ENCODE data around the gene DLK2.

DNA sequence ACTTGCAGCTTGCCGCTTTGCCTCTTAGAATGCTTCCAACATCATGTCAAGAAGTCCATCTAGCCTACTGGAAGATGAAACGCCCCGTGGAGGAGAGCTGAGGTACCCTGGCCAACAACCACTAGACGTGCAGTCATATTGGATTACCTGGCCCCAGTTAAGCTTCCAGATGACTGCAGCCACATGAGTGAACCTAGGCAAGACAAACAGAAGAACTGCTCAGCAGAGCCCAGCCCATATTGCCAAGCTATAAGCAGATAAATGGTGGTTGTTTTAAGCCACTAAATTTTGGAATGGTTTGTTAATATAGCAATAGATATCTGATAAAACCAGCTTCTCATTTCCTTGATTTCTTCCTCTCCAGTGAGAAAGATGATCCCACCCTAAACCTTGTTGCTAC, 4.7 kb upstream of the DLK2 start:
- TF ChIP-seq, protein P1, sequence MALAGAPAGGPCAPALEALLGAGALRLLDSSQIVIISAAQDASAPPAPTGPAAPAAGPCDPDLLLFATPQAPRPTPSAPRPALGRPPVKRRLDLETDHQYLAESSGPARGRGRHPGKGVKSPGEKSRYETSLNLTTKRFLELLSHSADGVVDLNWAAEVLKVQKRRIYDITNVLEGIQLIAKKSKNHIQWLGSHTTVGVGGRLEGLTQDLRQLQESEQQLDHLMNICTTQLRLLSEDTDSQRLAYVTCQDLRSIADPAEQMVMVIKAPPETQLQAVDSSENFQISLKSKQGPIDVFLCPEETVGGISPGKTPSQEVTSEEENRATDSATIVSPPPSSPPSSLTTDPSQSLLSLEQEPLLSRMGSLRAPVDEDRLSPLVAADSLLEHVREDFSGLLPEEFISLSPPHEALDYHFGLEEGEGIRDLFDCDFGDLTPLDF (CRISPR knock-in tag; IDR thresholded peaks at IDR 0.05): no peak
- no peak for TF ChIP-seq ZNF423 (CRISPR knock-in tag; IDR thresholded peaks at IDR 0.05)
- TF ChIP-seq, protein P2, sequence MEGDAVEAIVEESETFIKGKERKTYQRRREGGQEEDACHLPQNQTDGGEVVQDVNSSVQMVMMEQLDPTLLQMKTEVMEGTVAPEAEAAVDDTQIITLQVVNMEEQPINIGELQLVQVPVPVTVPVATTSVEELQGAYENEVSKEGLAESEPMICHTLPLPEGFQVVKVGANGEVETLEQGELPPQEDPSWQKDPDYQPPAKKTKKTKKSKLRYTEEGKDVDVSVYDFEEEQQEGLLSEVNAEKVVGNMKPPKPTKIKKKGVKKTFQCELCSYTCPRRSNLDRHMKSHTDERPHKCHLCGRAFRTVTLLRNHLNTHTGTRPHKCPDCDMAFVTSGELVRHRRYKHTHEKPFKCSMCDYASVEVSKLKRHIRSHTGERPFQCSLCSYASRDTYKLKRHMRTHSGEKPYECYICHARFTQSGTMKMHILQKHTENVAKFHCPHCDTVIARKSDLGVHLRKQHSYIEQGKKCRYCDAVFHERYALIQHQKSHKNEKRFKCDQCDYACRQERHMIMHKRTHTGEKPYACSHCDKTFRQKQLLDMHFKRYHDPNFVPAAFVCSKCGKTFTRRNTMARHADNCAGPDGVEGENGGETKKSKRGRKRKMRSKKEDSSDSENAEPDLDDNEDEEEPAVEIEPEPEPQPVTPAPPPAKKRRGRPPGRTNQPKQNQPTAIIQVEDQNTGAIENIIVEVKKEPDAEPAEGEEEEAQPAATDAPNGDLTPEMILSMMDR (IDR thresholded peaks at IDR 0.05): no peak
- TF ChIP-seq ZNF232 (CRISPR knock-in tag; IDR thresholded peaks at IDR 0.05): no peak
- TF ChIP-seq, protein P3, sequence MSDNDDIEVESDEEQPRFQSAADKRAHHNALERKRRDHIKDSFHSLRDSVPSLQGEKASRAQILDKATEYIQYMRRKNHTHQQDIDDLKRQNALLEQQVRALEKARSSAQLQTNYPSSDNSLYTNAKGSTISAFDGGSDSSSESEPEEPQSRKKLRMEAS (CRISPR knock-in tag; IDR thresholded peaks at IDR 0.05): no peak
- no peak for TF ChIP-seq OVOL2 (CRISPR knock-in tag; IDR thresholded peaks at IDR 0.05; ENCODE audit: borderline replicate concordance)
- no peak for TF ChIP-seq CREB1 (CRISPR knock-in tag; IDR thresholded peaks at IDR 0.05)
- TF ChIP-seq, protein P4, sequence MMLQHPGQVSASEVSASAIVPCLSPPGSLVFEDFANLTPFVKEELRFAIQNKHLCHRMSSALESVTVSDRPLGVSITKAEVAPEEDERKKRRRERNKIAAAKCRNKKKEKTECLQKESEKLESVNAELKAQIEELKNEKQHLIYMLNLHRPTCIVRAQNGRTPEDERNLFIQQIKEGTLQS (CRISPR knock-in tag; conservative IDR thresholded peaks at IDR 0.05): no peak
- TF ChIP-seq, protein P5, sequence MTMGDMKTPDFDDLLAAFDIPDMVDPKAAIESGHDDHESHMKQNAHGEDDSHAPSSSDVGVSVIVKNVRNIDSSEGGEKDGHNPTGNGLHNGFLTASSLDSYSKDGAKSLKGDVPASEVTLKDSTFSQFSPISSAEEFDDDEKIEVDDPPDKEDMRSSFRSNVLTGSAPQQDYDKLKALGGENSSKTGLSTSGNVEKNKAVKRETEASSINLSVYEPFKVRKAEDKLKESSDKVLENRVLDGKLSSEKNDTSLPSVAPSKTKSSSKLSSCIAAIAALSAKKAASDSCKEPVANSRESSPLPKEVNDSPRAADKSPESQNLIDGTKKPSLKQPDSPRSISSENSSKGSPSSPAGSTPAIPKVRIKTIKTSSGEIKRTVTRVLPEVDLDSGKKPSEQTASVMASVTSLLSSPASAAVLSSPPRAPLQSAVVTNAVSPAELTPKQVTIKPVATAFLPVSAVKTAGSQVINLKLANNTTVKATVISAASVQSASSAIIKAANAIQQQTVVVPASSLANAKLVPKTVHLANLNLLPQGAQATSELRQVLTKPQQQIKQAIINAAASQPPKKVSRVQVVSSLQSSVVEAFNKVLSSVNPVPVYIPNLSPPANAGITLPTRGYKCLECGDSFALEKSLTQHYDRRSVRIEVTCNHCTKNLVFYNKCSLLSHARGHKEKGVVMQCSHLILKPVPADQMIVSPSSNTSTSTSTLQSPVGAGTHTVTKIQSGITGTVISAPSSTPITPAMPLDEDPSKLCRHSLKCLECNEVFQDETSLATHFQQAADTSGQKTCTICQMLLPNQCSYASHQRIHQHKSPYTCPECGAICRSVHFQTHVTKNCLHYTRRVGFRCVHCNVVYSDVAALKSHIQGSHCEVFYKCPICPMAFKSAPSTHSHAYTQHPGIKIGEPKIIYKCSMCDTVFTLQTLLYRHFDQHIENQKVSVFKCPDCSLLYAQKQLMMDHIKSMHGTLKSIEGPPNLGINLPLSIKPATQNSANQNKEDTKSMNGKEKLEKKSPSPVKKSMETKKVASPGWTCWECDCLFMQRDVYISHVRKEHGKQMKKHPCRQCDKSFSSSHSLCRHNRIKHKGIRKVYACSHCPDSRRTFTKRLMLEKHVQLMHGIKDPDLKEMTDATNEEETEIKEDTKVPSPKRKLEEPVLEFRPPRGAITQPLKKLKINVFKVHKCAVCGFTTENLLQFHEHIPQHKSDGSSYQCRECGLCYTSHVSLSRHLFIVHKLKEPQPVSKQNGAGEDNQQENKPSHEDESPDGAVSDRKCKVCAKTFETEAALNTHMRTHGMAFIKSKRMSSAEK (CRISPR knock-in tag; IDR thresholded peaks at IDR 0.05; ENCODE audit: borderline replicate concordance): no peak
- TF ChIP-seq, protein P6, sequence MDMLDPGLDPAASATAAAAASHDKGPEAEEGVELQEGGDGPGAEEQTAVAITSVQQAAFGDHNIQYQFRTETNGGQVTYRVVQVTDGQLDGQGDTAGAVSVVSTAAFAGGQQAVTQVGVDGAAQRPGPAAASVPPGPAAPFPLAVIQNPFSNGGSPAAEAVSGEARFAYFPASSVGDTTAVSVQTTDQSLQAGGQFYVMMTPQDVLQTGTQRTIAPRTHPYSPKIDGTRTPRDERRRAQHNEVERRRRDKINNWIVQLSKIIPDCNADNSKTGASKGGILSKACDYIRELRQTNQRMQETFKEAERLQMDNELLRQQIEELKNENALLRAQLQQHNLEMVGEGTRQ (CRISPR knock-in tag; IDR thresholded peaks at IDR 0.05): no peak

Measured in WTC11 (cell line).